Trophoblast cell (in vitro differentiated cells and primary cell): ENCODE results near the gene RSAD2.
A peak's percentile ranks its signal among the peaks of the same experiment; 100 is the strongest.

Source experiments
- DNase-seq, 2 donors: peaks; one replicate each; pipeline ENCODE4 v3.0.0-alpha.2; 2016
- H2AFZ ChIP-seq: 2 replicates; pipeline ENCODE4 v1.6.1; 2013; ENCODE audit warnings: low read length, moderate library complexity, mild to moderate bottlenecking; ENCODE audit not compliant: insufficient read depth, poor library complexity
- H2AK5ac ChIP-seq: 2 replicates; pipeline ENCODE4 v1.6.1; 2013; ENCODE audit warnings: mild to moderate bottlenecking, low read length
- H2BK120ac ChIP-seq: 2 replicates; pipeline ENCODE4 v1.6.1; 2013; ENCODE audit warnings: low read length, mild to moderate bottlenecking, moderate library complexity; ENCODE audit not compliant: insufficient read depth, poor library complexity
- H2BK12ac ChIP-seq: 2 replicates; pipeline ENCODE4 v1.6.1; 2013; ENCODE audit warnings: mild to moderate bottlenecking, low read length, moderate library complexity
- H2BK5ac ChIP-seq: 2 replicates; pipeline ENCODE4 v1.6.1; 2013; ENCODE audit warnings: low read length, low read depth, moderate library complexity, mild to moderate bottlenecking; ENCODE audit not compliant: poor library complexity
- H3K14ac ChIP-seq: 2 replicates; pipeline ENCODE4 v1.6.1; 2013; ENCODE audit warnings: mild to moderate bottlenecking, low read length
- H3K18ac ChIP-seq: 2 replicates; pipeline ENCODE4 v1.6.1; 2013; ENCODE audit warnings: mild to moderate bottlenecking, low read length
- H3K23ac ChIP-seq: 2 replicates; pipeline ENCODE4 v1.6.1; 2013; ENCODE audit warnings: low read length
- H3K27ac ChIP-seq: 2 replicates; pipeline ENCODE4 v1.5.1; 2013; ENCODE audit warnings: low read depth, mild to moderate bottlenecking, inconsistent platforms, low read length, moderate library complexity
- H3K27me3 ChIP-seq: 2 replicates; pipeline ENCODE4 v1.6.1; 2013; ENCODE audit warnings: inconsistent platforms, mild to moderate bottlenecking, low read length, moderate library complexity; ENCODE audit not compliant: insufficient read depth
- H3K36me3 ChIP-seq, 2 experiments: 1 replicate in 1 of 2; 2 replicates in 1 of 2; pipeline ENCODE4 v1.6.1; 2013; ENCODE audit warnings: low read length in 2 of 2, mild to moderate bottlenecking in 2 of 2, moderate library complexity in 1 of 2; ENCODE audit not compliant: insufficient read depth in 2 of 2, control insufficient read depth in 1 of 2
- H3K4ac ChIP-seq: 2 replicates; pipeline ENCODE4 v1.6.1; 2013; ENCODE audit warnings: low read depth, mild to moderate bottlenecking, low read length, moderate library complexity
- H3K4me1 ChIP-seq, 2 experiments: 1 replicate in 1 of 2; 2 replicates in 1 of 2; pipeline ENCODE4 v1.6.1; 2013; ENCODE audit warnings: low read length in 2 of 2, mild to moderate bottlenecking in 2 of 2, moderate library complexity in 1 of 2; ENCODE audit not compliant: insufficient read depth in 2 of 2, control insufficient read depth in 1 of 2
- H3K4me2 ChIP-seq: 2 replicates; pipeline ENCODE4 v1.6.1; 2013; ENCODE audit warnings: inconsistent platforms, mild to moderate bottlenecking, low read length, moderate library complexity
- H3K4me3 ChIP-seq: 2 replicates; pipeline ENCODE4 v1.5.1; 2013; ENCODE audit warnings: mild to moderate bottlenecking, low read depth, low read length, inconsistent platforms
- H3K79me1 ChIP-seq: one replicate; pipeline ENCODE4 v1.6.1; 2013; ENCODE audit warnings: low read length
- H3K79me2 ChIP-seq: 2 replicates; pipeline ENCODE4 v1.6.1; 2013; ENCODE audit warnings: low read length, mild to moderate bottlenecking; ENCODE audit not compliant: control insufficient read depth, insufficient read depth, poor library complexity
- H3K9ac ChIP-seq: 2 replicates; pipeline ENCODE4 v1.6.1; 2013; ENCODE audit warnings: mild to moderate bottlenecking, low read length
- H3K9me3 ChIP-seq: 2 replicates; pipeline ENCODE4 v1.6.1; 2013; ENCODE audit warnings: low read depth, mild to moderate bottlenecking, control low read depth, inconsistent platforms, low read length; ENCODE audit not compliant: insufficient read depth
- H4K12ac ChIP-seq: 2 replicates; pipeline ENCODE4 v1.6.1; 2013; ENCODE audit warnings: low read depth, mild to moderate bottlenecking, low read length, moderate library complexity
- H4K8ac ChIP-seq: 2 replicates; pipeline ENCODE4 v1.6.1; 2013; ENCODE audit warnings: low read depth, mild to moderate bottlenecking, low read length, moderate library complexity
- H4K91ac ChIP-seq: one replicate; pipeline ENCODE4 v1.6.1; 2013; ENCODE audit warnings: low read depth, mild to moderate bottlenecking, low read length, moderate library complexity
- WGBS: extraction: QIAGEN DNeasy Blood & Tissue Kit; methylation state at CpG from one replicate; pipeline ENCODE4 v1.1.7; 2013; ENCODE audit warnings: missing lambda C conversion rate; ENCODE audit not compliant: insufficient read length, insufficient coverage; ENCODE audit errors: extremely low coverage; 5-methylcytosine and 5-hydroxymethylcytosine counted together

The RSAD2 gene

DNA sequence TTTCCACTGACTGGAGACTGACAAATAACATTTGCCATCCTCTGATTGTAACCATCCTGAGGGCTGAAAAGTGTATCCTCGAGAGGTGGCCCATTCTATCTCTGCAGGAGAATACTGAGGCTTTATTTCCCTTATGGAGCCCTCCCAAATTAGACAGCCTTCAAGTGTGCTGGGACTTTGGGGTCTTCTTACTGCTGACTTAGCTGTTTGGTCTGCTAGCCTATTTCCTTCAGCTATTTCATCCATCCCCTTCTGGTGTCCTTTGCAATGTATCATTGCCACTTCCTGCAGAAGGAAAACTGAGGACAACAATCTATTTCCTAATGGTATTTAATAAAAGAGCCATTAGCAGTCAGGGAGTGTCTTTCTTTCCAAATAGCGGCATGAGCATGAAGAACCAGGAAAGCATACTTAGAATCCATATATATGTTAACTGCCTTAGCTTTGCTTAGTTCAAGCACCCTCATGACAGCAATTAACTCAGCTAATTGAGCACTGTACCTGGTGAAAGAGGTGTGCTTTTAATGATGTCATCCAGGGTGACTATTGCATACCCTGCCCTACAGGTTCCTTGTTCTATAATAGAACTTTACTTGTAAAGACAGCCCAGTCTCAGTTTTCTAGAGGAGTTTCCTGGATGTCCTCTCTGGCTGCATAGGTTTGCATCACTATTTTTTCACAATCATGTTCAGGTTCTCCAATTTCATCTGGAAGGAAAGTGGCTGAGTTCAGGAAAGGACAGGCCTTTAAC is 35.9 kb upstream of the RSAD2 start:
- peaks cover 9% of the 10 kb centered on the region for H3K9me3 ChIP-seq
- H3K27ac ChIP-seq = no peak overlapping the region
- H2BK12ac ChIP-seq = no peak overlapping the region
- H3K27me3 ChIP-seq = no peaks in the 10 kb centered on the region
- no peak overlapping the region for H2BK5ac ChIP-seq
- H3K79me2 ChIP-seq = no peaks in the 10 kb centered on the region
- no peak overlapping the region for H3K9ac ChIP-seq
- no peaks in the 10 kb centered on the region for H3K36me3 ChIP-seq
- WGBS = no CpG with 5 or more reads among the region's 2 CpGs
- H3K4me2 ChIP-seq = no peak overlapping the region
- H3K18ac ChIP-seq = no peak overlapping the region
- H3K4ac ChIP-seq = no peak overlapping the region
- H3K79me1 ChIP-seq = no peaks in the 10 kb centered on the region
- H2AK5ac ChIP-seq = no peak overlapping the region
- H4K8ac ChIP-seq = no peak overlapping the region
- no peak overlapping the region for H3K14ac ChIP-seq
- H3K4me1 ChIP-seq = no peaks in the 10 kb centered on the region
- H3K4me3 ChIP-seq = no peak overlapping the region
- H3K23ac ChIP-seq = no peak overlapping the region
- H4K91ac ChIP-seq = no peak overlapping the region
- H2BK120ac ChIP-seq = no peak overlapping the region
- DNase-seq = no peak
- H2AFZ ChIP-seq = no peak overlapping the region
- no peak overlapping the region for H4K12ac ChIP-seq

DNA sequence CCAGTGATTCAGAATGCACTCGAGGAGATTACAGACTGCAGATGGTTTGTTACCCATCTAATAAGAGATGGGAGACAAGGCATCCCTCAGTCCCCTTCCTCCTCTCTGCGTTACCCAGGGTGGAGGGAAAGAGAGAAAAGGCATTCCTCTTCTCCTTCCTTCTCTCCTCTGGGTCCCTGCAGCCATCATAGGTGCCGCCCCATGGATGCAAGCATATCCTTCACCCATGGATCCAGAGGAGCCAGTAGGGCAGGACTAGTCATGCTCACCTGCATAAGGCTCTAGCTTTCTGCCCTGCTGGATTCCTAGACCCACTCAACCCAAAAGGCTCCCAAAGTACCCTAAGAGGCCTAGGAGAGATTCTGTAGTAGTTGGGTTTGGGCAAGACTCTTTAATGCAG is 32.3 kb upstream of the RSAD2 start:
- Histone ChIP-seq H3K9ac (no peak overlapping the region), H3K27me3 (no peaks in the 10 kb centered on the region), H2AFZ (no peak overlapping the region), H3K4me2 (no peak overlapping the region), H2BK12ac (no peak overlapping the region), H3K14ac (no peak overlapping the region), H4K12ac (no peak overlapping the region), H2BK5ac (no peak overlapping the region), H2AK5ac (no peak overlapping the region), H3K79me2 (no peaks in the 10 kb centered on the region), H4K91ac (no peak overlapping the region), H4K8ac (no peak overlapping the region), H3K23ac (no peak overlapping the region), H2BK120ac (no peak overlapping the region), H3K4ac (no peak overlapping the region), H3K36me3 (no peaks in the 10 kb centered on the region), H3K4me1 (no peaks in the 10 kb centered on the region), H3K4me3 (no peak overlapping the region), H3K27ac (no peak overlapping the region), H3K9me3 (peaks cover 11% of the 10 kb centered on the region), H3K18ac (no peak overlapping the region), H3K79me1 (no peaks in the 10 kb centered on the region)
- no CpG with 5 or more reads among the region's 3 CpGs for WGBS
- peak in 1 of 2 donors; percentile 5 for DNase-seq

DNA sequence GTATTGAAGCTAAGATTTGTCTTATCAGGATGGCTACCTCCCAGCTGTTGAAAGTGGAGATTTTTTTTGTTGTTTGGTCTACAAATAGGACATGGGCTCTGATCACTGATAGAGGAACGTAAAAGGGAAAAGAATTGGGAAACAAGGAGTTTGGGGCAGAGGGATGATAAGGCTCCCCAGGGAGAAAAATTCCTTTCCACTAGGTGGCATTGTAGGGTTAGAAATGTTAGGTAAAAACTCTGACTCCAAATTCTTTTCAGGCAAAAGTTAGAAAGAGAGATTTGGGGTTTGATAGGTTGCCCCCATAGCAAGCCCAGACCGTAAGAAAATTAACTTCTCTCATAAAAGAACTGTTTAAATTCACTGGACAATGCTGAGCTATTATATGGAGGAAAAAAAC is 31.7 kb upstream of the RSAD2 start:
- Histone ChIP-seq H2AFZ (no peak overlapping the region), H3K27ac (no peak overlapping the region), H3K9me3 (peaks cover 11% of the 10 kb centered on the region), H2BK12ac (no peak overlapping the region), H3K79me2 (no peaks in the 10 kb centered on the region), H3K14ac (no peak overlapping the region), H4K8ac (no peak overlapping the region), H3K79me1 (no peaks in the 10 kb centered on the region), H3K27me3 (no peaks in the 10 kb centered on the region), H3K4ac (no peak overlapping the region), H4K91ac (no peak overlapping the region), H3K4me2 (no peak overlapping the region), H3K36me3 (no peaks in the 10 kb centered on the region), H3K4me3 (no peak overlapping the region), H4K12ac (no peak overlapping the region), H2AK5ac (no peak overlapping the region), H3K9ac (no peak overlapping the region), H3K18ac (no peak overlapping the region), H2BK120ac (no peak overlapping the region), H3K23ac (no peak overlapping the region), H3K4me1 (no peaks in the 10 kb centered on the region), H2BK5ac (no peak overlapping the region)
- DNase-seq = peak in 1 of 2 donors; percentile 13
- WGBS = no CpG with 5 or more reads among the region's 2 CpGs

DNA sequence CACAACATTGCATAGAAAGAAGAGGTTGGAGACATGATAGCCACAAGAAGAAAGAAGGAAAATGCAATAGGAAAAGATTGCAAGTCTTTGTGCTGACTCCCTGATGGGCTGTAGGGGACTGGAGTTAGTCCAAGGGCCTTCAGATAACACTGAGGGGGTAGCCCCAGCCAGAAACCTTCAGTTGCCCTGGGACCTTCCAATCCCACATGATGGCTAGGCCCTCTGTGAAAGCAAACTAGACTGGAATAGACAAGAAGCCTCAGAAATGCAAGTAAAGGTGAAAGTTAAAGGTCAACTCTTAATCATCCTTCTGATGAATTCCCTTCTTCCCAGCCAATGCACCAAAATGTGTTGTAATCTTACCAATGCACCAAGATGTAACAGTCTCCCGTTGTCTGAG is 31.0 kb upstream of the RSAD2 start:
- Histone ChIP-seq H2AFZ (no peak overlapping the region), H3K4me3 (no peak overlapping the region), H3K4me1 (no peaks in the 10 kb centered on the region), H3K23ac (no peak overlapping the region), H3K9ac (no peak overlapping the region), H3K27me3 (no peaks in the 10 kb centered on the region), H2BK12ac (no peak overlapping the region), H3K4me2 (no peak overlapping the region), H2AK5ac (no peak overlapping the region), H3K4ac (no peak overlapping the region), H4K8ac (no peak overlapping the region), H3K9me3 (peaks cover 14% of the 10 kb centered on the region), H3K79me2 (no peaks in the 10 kb centered on the region), H4K91ac (no peak overlapping the region), H3K79me1 (no peaks in the 10 kb centered on the region), H3K36me3 (no peaks in the 10 kb centered on the region), H2BK120ac (no peak overlapping the region), H3K27ac (no peak overlapping the region), H2BK5ac (no peak overlapping the region), H3K18ac (no peak overlapping the region), H4K12ac (no peak overlapping the region), H3K14ac (no peak overlapping the region)
- peak in 1 of 2 donors; percentile 40 for DNase-seq
- WGBS = no CpG with 5 or more reads among the region's 1 CpG
